GM18868 (cell line): ENCODE measurements around the gene PDCD1LG2.

Experiments used
- ATAC-seq: cut with Tn5 transposase; IDR thresholded peaks from one replicate; pipeline ENCODE4 v1.9.1; 2021; ENCODE audit warnings: mild to moderate bottlenecking, moderate library complexity; ENCODE audit not compliant: unreplicated experiment

Gene PDCD1LG2

GRCh38 chr9:5529683-5530221, 19.4 kb downstream of the PDCD1LG2 start:
- ATAC-seq, result no peak

GRCh38 chr9:5531101-5531882, 21.0 kb downstream of the PDCD1LG2 start:
- ATAC-seq, result peak; percentile 46

GRCh38 chr9:5532306-5532705, 22.0 kb downstream of the PDCD1LG2 start:
- ATAC-seq, result no peak

GRCh38 chr9:5532790-5533189, 22.5 kb downstream of the PDCD1LG2 start:
- no peak for ATAC-seq

- peak; percentile 89 for ATAC-seq
Observed at GRCh38 chr9:5536684-5537083, 26.4 kb downstream of the PDCD1LG2 start.

- ATAC-seq, result no peak
Observed at GRCh38 chr9:5543875-5544702, 33.8 kb downstream of the PDCD1LG2 start.

GRCh38 chr9:5549658-5550650, 39.6 kb downstream of the PDCD1LG2 start:
- ATAC-seq, result no peak

GRCh38 chr9:5551368-5552150, 41.2 kb downstream of the PDCD1LG2 start:
- ATAC-seq, result no peak

GRCh38 chr9:5552301-5552700, 42.0 kb downstream of the PDCD1LG2 start:
- no peak for ATAC-seq

- no peak for ATAC-seq
Observed at GRCh38 chr9:5553211-5553610, 42.9 kb downstream of the PDCD1LG2 start.

GRCh38 chr9:5554254-5554653, 43.9 kb downstream of the PDCD1LG2 start:
- ATAC-seq, result no peak

- no peak for ATAC-seq
Observed at GRCh38 chr9:5556101-5556705, 45.9 kb downstream of the PDCD1LG2 start.

GRCh38 chr9:5557606-5558587, 47.6 kb downstream of the PDCD1LG2 start:
- ATAC-seq, result peak; percentile 92

GRCh38 chr9:5559659-5560058, 49.3 kb downstream of the PDCD1LG2 start:
- no peak for ATAC-seq

- ATAC-seq, result no peak
Observed at GRCh38 chr9:5560443-5561100, 50.2 kb downstream of the PDCD1LG2 start.

- ATAC-seq, result no peak
Observed at GRCh38 chr9:5561828-5562488, 51.6 kb downstream of the PDCD1LG2 start.

GRCh38 chr9:5562806-5563416, 52.6 kb downstream of the PDCD1LG2 start:
- no peak for ATAC-seq
